ENCODE measurements around the gene FAM25C.
"Not testable (repeated sequence)": the region's sequence is repeated elsewhere in the genome, so short reads cannot be mapped to it uniquely, and the experiment has no call there.

The FAM25C gene

GRCh38 chr10:47999691-48000090 is at the start of gene FAM25C:
TSS of gene FAM25C (minus strand) at chr10:47999791. CDS start at chr10:47999765, 26 bp downstream.
- H3K4me1 ChIP-seq (ENCODE audit: insufficient read depth, low read length); H3K9ac ChIP-seq (ENCODE audit: low read depth, low read length); H3K9me3 ChIP-seq (ENCODE audit: control insufficient read depth, insufficient read depth, low read length); H3K36me3 ChIP-seq (ENCODE audit: insufficient read depth, low read length): not testable (repeated sequence)

- H3K36me3 ChIP-seq (ENCODE audit: insufficient read depth, low read length); H3K9me3 ChIP-seq (ENCODE audit: control insufficient read depth, insufficient read depth, low read length); H3K4me1 ChIP-seq (ENCODE audit: insufficient read depth, low read length); H3K9ac ChIP-seq (ENCODE audit: low read depth, low read length): not testable (repeated sequence)
Observed at GRCh38 chr10:48044557-48044956, 45.0 kb upstream of the FAM25C start.

- H3K9ac ChIP-seq (ENCODE audit: low read depth, low read length); H3K4me1 ChIP-seq (ENCODE audit: insufficient read depth, low read length); H3K36me3 ChIP-seq (ENCODE audit: insufficient read depth, low read length): not testable (repeated sequence)
Observed at GRCh38 chr10:48031390-48031789, 31.8 kb upstream of the FAM25C start.

GRCh38 chr10:48002306-48002705 is 2.7 kb upstream of the FAM25C start:
- H3K36me3 ChIP-seq (ENCODE audit: insufficient read depth, low read length); H3K4me1 ChIP-seq (ENCODE audit: insufficient read depth, low read length): not testable (repeated sequence)

More at GRCh38 chr10:48031390-48031789, 31.8 kb upstream of the FAM25C start:
- not testable (repeated sequence) for H3K9me3 ChIP-seq (ENCODE audit: control insufficient read depth, insufficient read depth, low read length)

GRCh38 chr10:47994045-47994444 is 5.5 kb downstream of the FAM25C start:
- H3K9ac ChIP-seq (ENCODE audit: low read depth, low read length); H3K4me1 ChIP-seq (ENCODE audit: insufficient read depth, low read length); H3K36me3 ChIP-seq (ENCODE audit: insufficient read depth, low read length); H3K9me3 ChIP-seq (ENCODE audit: control insufficient read depth, insufficient read depth, low read length): not testable (repeated sequence)

More at GRCh38 chr10:48002306-48002705, 2.7 kb upstream of the FAM25C start:
- H3K9ac ChIP-seq (ENCODE audit: low read depth, low read length); H3K9me3 ChIP-seq (ENCODE audit: control insufficient read depth, insufficient read depth, low read length): not testable (repeated sequence)

- H3K4me1 ChIP-seq (ENCODE audit: insufficient read depth, low read length); H3K9me3 ChIP-seq (ENCODE audit: control insufficient read depth, insufficient read depth, low read length); H3K36me3 ChIP-seq (ENCODE audit: insufficient read depth, low read length); H3K9ac ChIP-seq (ENCODE audit: low read depth, low read length): not testable (repeated sequence)
Observed at GRCh38 chr10:47992560-47992959, 7.0 kb downstream of the FAM25C start.

GRCh38 chr10:47991706-47992105 is 7.9 kb downstream of the FAM25C start:
- H3K36me3 ChIP-seq (ENCODE audit: insufficient read depth, low read length); H3K9me3 ChIP-seq (ENCODE audit: control insufficient read depth, insufficient read depth, low read length); H3K9ac ChIP-seq (ENCODE audit: low read depth, low read length); H3K4me1 ChIP-seq (ENCODE audit: insufficient read depth, low read length): not testable (repeated sequence)

- not testable (repeated sequence) for H3K9me3 ChIP-seq (ENCODE audit: control insufficient read depth, insufficient read depth, low read length); H3K4me1 ChIP-seq (ENCODE audit: insufficient read depth, low read length); H3K9ac ChIP-seq (ENCODE audit: low read depth, low read length); H3K36me3 ChIP-seq (ENCODE audit: insufficient read depth, low read length)
Observed at GRCh38 chr10:47990097-47990496, 9.5 kb downstream of the FAM25C start.

- not testable (repeated sequence) for H3K4me1 ChIP-seq (ENCODE audit: insufficient read depth, low read length); H3K9me3 ChIP-seq (ENCODE audit: control insufficient read depth, insufficient read depth, low read length); H3K36me3 ChIP-seq (ENCODE audit: insufficient read depth, low read length); H3K9ac ChIP-seq (ENCODE audit: low read depth, low read length)
Observed at GRCh38 chr10:47989542-47989950, 10.0 kb downstream of the FAM25C start.

- not testable (repeated sequence) for H3K9me3 ChIP-seq (ENCODE audit: control insufficient read depth, insufficient read depth, low read length); H3K9ac ChIP-seq (ENCODE audit: low read depth, low read length); H3K36me3 ChIP-seq (ENCODE audit: insufficient read depth, low read length); H3K4me1 ChIP-seq (ENCODE audit: insufficient read depth, low read length)
Observed at GRCh38 chr10:47988718-47989541, 10.7 kb downstream of the FAM25C start.

- not testable (repeated sequence) for H3K9ac ChIP-seq (ENCODE audit: low read depth, low read length)
Observed at GRCh38 chr10:47987952-47988351, 11.6 kb downstream of the FAM25C start.

GRCh38 chr10:47986413-47987230 is 13.0 kb downstream of the FAM25C start:
- H3K9me3 ChIP-seq (ENCODE audit: control insufficient read depth, insufficient read depth, low read length); H3K36me3 ChIP-seq (ENCODE audit: insufficient read depth, low read length); H3K4me1 ChIP-seq (ENCODE audit: insufficient read depth, low read length); H3K9ac ChIP-seq (ENCODE audit: low read depth, low read length): not testable (repeated sequence)

More at GRCh38 chr10:47987952-47988351, 11.6 kb downstream of the FAM25C start:
- H3K4me1 ChIP-seq (ENCODE audit: insufficient read depth, low read length); H3K9me3 ChIP-seq (ENCODE audit: control insufficient read depth, insufficient read depth, low read length); H3K36me3 ChIP-seq (ENCODE audit: insufficient read depth, low read length): not testable (repeated sequence)

GRCh38 chr10:47975409-47975808 is 24.2 kb downstream of the FAM25C start:
- not testable (repeated sequence) for H3K9ac ChIP-seq (ENCODE audit: low read depth, low read length); H3K36me3 ChIP-seq (ENCODE audit: insufficient read depth, low read length); H3K9me3 ChIP-seq (ENCODE audit: control insufficient read depth, insufficient read depth, low read length); H3K4me1 ChIP-seq (ENCODE audit: insufficient read depth, low read length)

- H3K4me1 ChIP-seq (ENCODE audit: insufficient read depth, low read length); H3K36me3 ChIP-seq (ENCODE audit: insufficient read depth, low read length); H3K9ac ChIP-seq (ENCODE audit: low read depth, low read length); H3K9me3 ChIP-seq (ENCODE audit: control insufficient read depth, insufficient read depth, low read length): not testable (repeated sequence)
Observed at GRCh38 chr10:47973131-47973530, 26.5 kb downstream of the FAM25C start.

GRCh38 chr10:47972077-47972476 is 27.5 kb downstream of the FAM25C start:
- H3K4me1 ChIP-seq (ENCODE audit: insufficient read depth, low read length); H3K9me3 ChIP-seq (ENCODE audit: control insufficient read depth, insufficient read depth, low read length); H3K36me3 ChIP-seq (ENCODE audit: insufficient read depth, low read length); H3K9ac ChIP-seq (ENCODE audit: low read depth, low read length): not testable (repeated sequence)
